GM23248 (cell line): ENCODE measurements around the gene LTO1. TPM values are rescaled to one million over a fixed set of nuclear protein-coding genes. Genes with fewer than 3 reads are reported as not detected.
A peak's percentile ranks its signal among the peaks of the same experiment; 100 is the strongest.

Source experiments
- DNase-seq: peaks from one replicate; pipeline ENCODE4 v3.0.0-alpha.2; 2015
- H2AFZ ChIP-seq: fragments of 200-600 bp; sonication (generic); 2 replicates; pipeline ENCODE4 v1.6.1; 2016; ENCODE audit warnings: antibody characterized with exemption
- H3F3A ChIP-seq: fragments of 200-600 bp; sonication (generic); 2 replicates; pipeline ENCODE4 v1.6.1; 2016; ENCODE audit warnings: mild to moderate bottlenecking, antibody characterized with exemption, mixed run types; ENCODE audit not compliant: insufficient read depth
- H3K27ac ChIP-seq: fragments of 200-600 bp; sonication (generic); 2 replicates; pipeline ENCODE4 v1.5.1; 2016; ENCODE audit warnings: mild to moderate bottlenecking
- H3K27me3 ChIP-seq: fragments of 200-600 bp; sonication (generic); replicated peaks from 2 replicates; pipeline ENCODE4 v1.6.1; 2016; ENCODE audit warnings: mild to moderate bottlenecking; ENCODE audit not compliant: insufficient read depth
- H3K36me3 ChIP-seq: fragments of 200-600 bp; sonication (generic); 2 replicates; pipeline ENCODE4 v1.6.1; 2016; ENCODE audit warnings: low read depth, mild to moderate bottlenecking
- H3K4me1 ChIP-seq: fragments of 200-600 bp; sonication (generic); 2 replicates; pipeline ENCODE4 v1.6.1; 2016; ENCODE audit warnings: mild to moderate bottlenecking; ENCODE audit not compliant: insufficient read depth
- H3K4me2 ChIP-seq: fragments of 200-600 bp; sonication (generic); one replicate; pipeline ENCODE4 v1.6.1; 2016; ENCODE audit warnings: mild to moderate bottlenecking; ENCODE audit not compliant: unreplicated experiment
- H3K4me3 ChIP-seq: fragments of 200-600 bp; sonication (generic); 2 replicates; pipeline ENCODE4 v1.5.1; 2016; ENCODE audit warnings: mild to moderate bottlenecking
- H3K79me2 ChIP-seq: fragments of 200-600 bp; sonication (generic); 2 replicates; pipeline ENCODE4 v1.6.1; 2016; ENCODE audit warnings: mild to moderate bottlenecking; ENCODE audit not compliant: insufficient read depth
- H3K9ac ChIP-seq: fragments of 200-600 bp; sonication (generic); 2 replicates; pipeline ENCODE4 v1.6.1; 2016; ENCODE audit warnings: mild to moderate bottlenecking
- H3K9me2 ChIP-seq: fragments of 200-600 bp; sonication (generic); 2 replicates; pipeline ENCODE4 v1.6.1; 2016; ENCODE audit warnings: mixed run types, mild to moderate bottlenecking, moderate library complexity; ENCODE audit not compliant: insufficient read depth
- H3K9me3 ChIP-seq: fragments of 200-600 bp; sonication (generic); one replicate; pipeline ENCODE4 v1.6.1; 2017; ENCODE audit warnings: low read depth
- H4K20me1 ChIP-seq: fragments of 200-600 bp; sonication (generic); 2 replicates; pipeline ENCODE4 v1.6.0; 2016; ENCODE audit not compliant: insufficient read depth
- EZH2 ChIP-seq: fragments of 200-600 bp; sonication (generic); IDR thresholded peaks from 2 replicates; pipeline ENCODE4 v1.6.1; 2018; ENCODE audit warnings: antibody characterized with exemption, mild to moderate bottlenecking; ENCODE audit not compliant: insufficient read depth, poor library complexity, severe bottlenecking
- EZH2phosphoT487 ChIP-seq: fragments of 200-600 bp; sonication (generic); IDR thresholded peaks from 2 replicates; pipeline ENCODE4 v1.6.1; 2018; ENCODE audit warnings: antibody characterized with exemption, moderate library complexity, mild to moderate bottlenecking, low read depth; ENCODE audit not compliant: insufficient read depth
- WGBS, 2 experiments: methylation state at CpG; one replicate each; pipeline ENCODE4 v1.1.6; 2015 to 2017; ENCODE audit warnings: low lambda C conversion rate in 2 of 2, low coverage in 1 of 2; ENCODE audit errors: missing lambda C conversion rate in 2 of 2; 5-methylcytosine and 5-hydroxymethylcytosine counted together
- in situ Hi-C: fragments of 300-500 bp; cut with MboI; formaldehyde crosslinking; loops from 2 replicates; pipeline ENCODE4 v1.15.0; 2020
- polyA plus RNA-seq: library from polyadenylated mRNA; unstranded; fragments of >200 nt; fragmentation: Nextera tagmentation; extraction: Ambion mirVana; gene quantifications from 2 replicates; pipeline ENCODE4 v1.2.1, GENCODE V29; 2016
- total RNA-seq: library from RNA; depleted of rRNA; stranded (reverse); fragments of >200 nt; shearing (Covaris generic); gene quantifications from 2 replicates; pipeline ENCODE4 v1.2.3, GENCODE V29; 2014

The LTO1 gene
- total and polyA plus RNA-seq, 2 experiments from 2014 or later: 20.6 to 26.2 TPM

GRCh38 chr11:69686856-69687255 lies 11.7 kb upstream of the LTO1 start:
- in situ Hi-C loops: loop anchor here (10.0 kb wide), 1 partner anchor 508 kb away; no protein-coding TSS in a partner anchor
- WGBS, 2 experiments: 43 to 49% methylated on average over 8 of the region's 8 CpGs
- no peak overlapping the region for H3K4me2 ChIP-seq
- DNase-seq: no peak
- no peak for TF ChIP-seq EZH2phosphoT487
- no peak for TF ChIP-seq EZH2
- H3K4me3 ChIP-seq: no peak overlapping the region
- no peaks in the 10 kb centered on the region for H3F3A ChIP-seq
- H3K9ac ChIP-seq: no peak overlapping the region
- H3K4me1 ChIP-seq: no peaks in the 10 kb centered on the region
- no peaks in the 10 kb centered on the region for H3K9me2 ChIP-seq
- no peaks in the 10 kb centered on the region for H4K20me1 ChIP-seq
- H3K9me3 ChIP-seq: no peaks in the 10 kb centered on the region
- no peaks in the 10 kb centered on the region for H3K79me2 ChIP-seq
- no peak overlapping the region for H2AFZ ChIP-seq
- H3K27me3 ChIP-seq: 0 out of 2 replicates have a peak, but pooled peaks cover 8% of the 10 kb centered on the region
- no peaks in the 10 kb centered on the region for H3K36me3 ChIP-seq
- H3K27ac ChIP-seq: no peak overlapping the region

GRCh38 chr11:69686452-69686851 lies 11.3 kb upstream of the LTO1 start:
- Histone ChIP-seq H3K27ac (no peak overlapping the region), H3K27me3 (0 out of 2 replicates have a peak, but pooled peaks cover 8% of the 10 kb centered on the region), H3K4me2 (no peak overlapping the region), H3K9me3 (no peaks in the 10 kb centered on the region), H3K4me1 (no peaks in the 10 kb centered on the region), H3K9ac (no peak overlapping the region), H3K36me3 (no peaks in the 10 kb centered on the region), H3K79me2 (no peaks in the 10 kb centered on the region), H3F3A (no peaks in the 10 kb centered on the region), H2AFZ (no peak overlapping the region), H3K4me3 (no peak overlapping the region), H4K20me1 (no peaks in the 10 kb centered on the region), H3K9me2 (no peaks in the 10 kb centered on the region)
- DNase-seq: no peak
- WGBS, 2 experiments: 44 to 55% methylated on average over 10 to 13 of the region's 13 CpGs
- in situ Hi-C loops: loop anchor here (10.0 kb wide), 1 partner anchor 508 kb away; no protein-coding TSS in a partner anchor
- TF ChIP-seq EZH2: no peak
- TF ChIP-seq EZH2phosphoT487: no peak

- H3F3A ChIP-seq: no peaks in the 10 kb centered on the region
- H3K36me3 ChIP-seq: no peaks in the 10 kb centered on the region
- no peaks in the 10 kb centered on the region for H4K20me1 ChIP-seq
- H3K27me3 ChIP-seq: 0 out of 2 replicates have a peak, but pooled peaks cover 5% of the 10 kb centered on the region
- no peak for DNase-seq
- 0 out of 2 replicates have a peak overlapping the region, but pooled peaks have one; percentile 44 for H2AFZ ChIP-seq
- WGBS, 2 experiments: 36% methylated on average over 8 of the region's 8 CpGs
- no peaks in the 10 kb centered on the region for H3K79me2 ChIP-seq
- no peaks in the 10 kb centered on the region for H3K9me2 ChIP-seq
- in situ Hi-C loops: loop anchor here (10.0 kb wide), 1 partner anchor 509 kb away; no protein-coding TSS in a partner anchor
- no peak overlapping the region for H3K4me2 ChIP-seq
- no peak overlapping the region for H3K9ac ChIP-seq
- H3K4me3 ChIP-seq: no peak overlapping the region
- H3K4me1 ChIP-seq: no peaks in the 10 kb centered on the region
- TF ChIP-seq EZH2 (no peak), EZH2phosphoT487 (no peak)
- H3K27ac ChIP-seq: no peak overlapping the region
- no peaks in the 10 kb centered on the region for H3K9me3 ChIP-seq
Measured at GRCh38 chr11:69685348-69685747, 10.2 kb upstream of the LTO1 start.

- Histone ChIP-seq H3K9ac (no peak overlapping the region), H3K27me3 (0 out of 2 replicates have a peak, but pooled peaks cover 5% of the 10 kb centered on the region), H4K20me1 (no peaks in the 10 kb centered on the region), H3K27ac (no peak overlapping the region), H3K9me2 (no peaks in the 10 kb centered on the region), H3K4me2 (no peak overlapping the region), H2AFZ (no peak overlapping the region), H3K79me2 (no peaks in the 10 kb centered on the region), H3K4me3 (no peak overlapping the region), H3K9me3 (no peaks in the 10 kb centered on the region), H3K4me1 (no peaks in the 10 kb centered on the region), H3K36me3 (no peaks in the 10 kb centered on the region), H3F3A (no peaks in the 10 kb centered on the region)
- TF ChIP-seq EZH2 (no peak), EZH2phosphoT487 (no peak)
- in situ Hi-C loops: loop anchor here (10.0 kb wide), 1 partner anchor 510 kb away; no protein-coding TSS in a partner anchor
- 51 to 67% methylated on average over 10 of the region's 11 CpGs for WGBS, 2 experiments
- no peak for DNase-seq
Measured at GRCh38 chr11:69684651-69685050, 9.5 kb upstream of the LTO1 start.
